ENCODE results near the gene TBCA.

TBCA gene

DNA sequence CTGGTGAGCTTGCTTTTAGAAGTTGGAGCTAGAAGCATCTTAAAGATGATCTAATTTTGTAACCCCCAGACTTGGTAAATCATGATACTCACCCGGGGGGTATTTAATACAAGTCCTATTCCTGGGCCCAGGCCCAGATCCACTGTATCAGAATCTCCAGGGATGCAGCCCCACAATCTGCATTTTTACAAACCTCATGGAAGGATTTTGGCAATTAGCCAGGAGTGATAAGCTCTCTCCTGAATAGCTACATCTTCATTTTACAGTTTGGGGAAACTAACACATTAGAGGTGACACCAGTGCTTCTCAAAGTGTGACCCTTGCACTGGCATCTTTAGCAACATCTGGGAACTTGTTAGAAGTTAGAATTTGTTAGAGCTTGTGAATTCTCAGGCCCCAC, 106.5 kb downstream of the TBCA start:
- ChIA-PET POLR2A (ENCODE audit: low non-redundant PET) (no interaction called here), CTCF (interaction anchor here (0.6 kb wide), 2 partner anchors 133 to 802 kb away, joined by 3 to 4 read pairs; no protein-coding TSS in a partner anchor)
- H3K27ac ChIP-seq: no peak overlapping the region
- DNase-seq (ENCODE audit: low spot score): no peak
- TF ChIP-seq, protein P1, sequence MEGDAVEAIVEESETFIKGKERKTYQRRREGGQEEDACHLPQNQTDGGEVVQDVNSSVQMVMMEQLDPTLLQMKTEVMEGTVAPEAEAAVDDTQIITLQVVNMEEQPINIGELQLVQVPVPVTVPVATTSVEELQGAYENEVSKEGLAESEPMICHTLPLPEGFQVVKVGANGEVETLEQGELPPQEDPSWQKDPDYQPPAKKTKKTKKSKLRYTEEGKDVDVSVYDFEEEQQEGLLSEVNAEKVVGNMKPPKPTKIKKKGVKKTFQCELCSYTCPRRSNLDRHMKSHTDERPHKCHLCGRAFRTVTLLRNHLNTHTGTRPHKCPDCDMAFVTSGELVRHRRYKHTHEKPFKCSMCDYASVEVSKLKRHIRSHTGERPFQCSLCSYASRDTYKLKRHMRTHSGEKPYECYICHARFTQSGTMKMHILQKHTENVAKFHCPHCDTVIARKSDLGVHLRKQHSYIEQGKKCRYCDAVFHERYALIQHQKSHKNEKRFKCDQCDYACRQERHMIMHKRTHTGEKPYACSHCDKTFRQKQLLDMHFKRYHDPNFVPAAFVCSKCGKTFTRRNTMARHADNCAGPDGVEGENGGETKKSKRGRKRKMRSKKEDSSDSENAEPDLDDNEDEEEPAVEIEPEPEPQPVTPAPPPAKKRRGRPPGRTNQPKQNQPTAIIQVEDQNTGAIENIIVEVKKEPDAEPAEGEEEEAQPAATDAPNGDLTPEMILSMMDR (conservative IDR thresholded peaks at IDR 0.05; ENCODE audit: low read depth): no peak

DNA sequence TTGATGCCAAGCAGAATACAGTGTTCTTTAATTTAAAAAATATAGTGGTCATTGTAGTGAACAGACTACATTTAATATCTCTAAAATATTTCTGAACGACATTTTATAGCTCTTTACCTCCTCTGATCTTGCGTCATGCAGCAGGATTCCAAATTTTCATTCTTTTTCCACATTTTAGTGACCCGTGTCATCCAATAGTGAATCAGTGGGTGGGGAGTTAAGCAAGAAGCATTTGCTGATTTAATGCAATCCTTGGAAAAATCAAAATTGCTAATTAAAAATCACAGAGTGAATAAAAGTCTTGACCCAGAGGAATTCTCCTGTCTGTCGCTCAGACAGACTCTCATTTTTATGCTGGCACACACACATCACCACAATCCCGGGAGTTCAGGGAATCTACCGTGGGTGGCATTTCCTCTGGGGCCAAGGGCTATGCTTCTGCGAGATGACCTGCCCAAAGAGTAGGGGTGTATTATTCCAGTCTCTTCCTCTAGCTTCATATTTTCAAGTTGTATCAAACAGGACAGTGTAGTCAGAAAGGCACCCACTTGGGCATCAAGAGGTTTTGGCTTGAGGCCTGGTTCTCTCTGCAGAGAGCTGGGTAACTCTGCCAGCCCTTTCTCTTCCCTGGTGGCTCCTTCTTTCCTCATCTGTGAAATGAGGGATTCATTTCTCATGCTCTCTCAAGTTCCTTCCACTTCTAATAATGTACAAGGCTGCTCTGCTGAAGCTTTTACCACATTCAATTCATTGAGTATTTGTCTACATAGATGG, 112.9 kb downstream of the TBCA start:
- ChIA-PET POLR2A (ENCODE audit: low non-redundant PET) (no interaction called here), CTCF (no interaction called here)
- TF ChIP-seq, protein P1 (conservative IDR thresholded peaks at IDR 0.05; ENCODE audit: low read depth): no peak
- DNase-seq (ENCODE audit: low spot score): no peak
- no peak overlapping the region for H3K27ac ChIP-seq

DNA sequence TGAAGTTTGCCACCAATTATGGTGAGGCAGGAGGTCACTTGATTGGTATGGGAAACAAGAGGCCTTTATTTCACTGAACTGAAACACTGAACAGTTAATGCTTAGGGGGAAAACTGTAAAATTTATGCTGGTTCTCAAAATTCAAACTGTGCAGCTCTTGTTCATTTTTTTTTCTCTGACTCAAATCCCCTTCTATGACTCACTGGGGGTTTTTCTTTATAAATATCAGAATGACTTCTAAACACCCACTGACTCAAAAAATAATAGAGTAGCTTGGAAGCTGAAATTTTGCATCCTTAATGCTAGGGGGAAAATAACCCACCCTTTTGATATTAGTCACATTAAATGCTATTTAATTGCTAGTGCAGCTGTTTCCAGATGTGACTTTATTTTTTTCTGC, 113.5 kb downstream of the TBCA start:
- CTCF ChIA-PET: no interaction called here
- TF ChIP-seq, protein P1 (conservative IDR thresholded peaks at IDR 0.05; ENCODE audit: low read depth): no peak
- H3K27ac ChIP-seq: no peak overlapping the region
- POLR2A ChIA-PET (ENCODE audit: low non-redundant PET): no interaction called here
- no peak for DNase-seq (ENCODE audit: low spot score)

DNA sequence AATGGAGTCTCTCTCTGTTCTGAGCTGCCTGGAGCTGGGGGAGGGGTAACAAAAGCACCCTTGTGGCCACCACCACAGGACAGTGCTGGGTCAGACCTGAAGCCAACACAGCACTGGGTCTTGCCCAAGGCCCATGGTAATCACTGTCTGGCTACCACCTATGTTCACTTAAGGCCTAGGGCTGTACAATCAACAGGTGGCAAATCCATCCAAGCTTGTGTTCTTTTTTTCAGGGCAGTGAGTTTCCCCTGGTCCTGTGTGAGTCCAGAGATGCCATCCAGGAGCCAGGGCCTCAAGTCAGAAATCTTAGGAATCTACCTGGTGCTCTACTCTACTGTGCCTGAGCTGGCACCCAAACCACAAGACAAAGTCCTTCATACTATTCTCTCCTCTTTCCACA, 117.5 kb downstream of the TBCA start:
- DNase-seq (ENCODE audit: low spot score): no peak
- TF ChIP-seq, protein P1 (conservative IDR thresholded peaks at IDR 0.05; ENCODE audit: low read depth): no peak
- ChIA-PET POLR2A (ENCODE audit: low non-redundant PET) (no interaction called here), CTCF (interaction anchor here (0.6 to 0.9 kb wide), 2 partner anchors 12 to 492 kb away, joined by 3 read pairs; no protein-coding TSS in a partner anchor)
- no peak overlapping the region for H3K27ac ChIP-seq

DNA sequence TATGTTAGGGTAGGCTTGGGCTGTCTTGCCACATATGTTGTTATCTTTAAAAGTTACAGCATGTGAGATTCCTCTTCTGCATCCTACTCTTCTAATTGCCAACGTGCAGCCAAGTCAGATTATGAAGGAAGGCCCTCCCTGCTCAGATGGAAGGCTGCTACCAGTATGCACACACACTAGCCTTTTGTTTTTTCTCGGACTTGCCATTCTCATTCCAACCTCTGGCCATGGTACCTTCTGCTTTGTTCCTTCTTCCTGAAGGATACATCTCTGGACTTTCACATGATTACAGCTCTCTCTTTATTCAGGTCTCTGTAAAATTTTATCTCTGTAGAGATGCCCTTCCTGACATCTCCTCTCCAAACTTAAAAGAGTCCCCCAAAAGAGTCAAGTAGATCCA, 124.8 kb downstream of the TBCA start:
- no peak for DNase-seq (ENCODE audit: low spot score)
- TF ChIP-seq, protein P1 (conservative IDR thresholded peaks at IDR 0.05; ENCODE audit: low read depth): no peak
- no peak overlapping the region for H3K27ac ChIP-seq
- ChIA-PET POLR2A (ENCODE audit: low non-redundant PET) (no interaction called here), CTCF (interaction anchor here (1.0 kb wide), 1 partner anchor 31 kb away, joined by 3 read pairs; no protein-coding TSS in a partner anchor)

DNA sequence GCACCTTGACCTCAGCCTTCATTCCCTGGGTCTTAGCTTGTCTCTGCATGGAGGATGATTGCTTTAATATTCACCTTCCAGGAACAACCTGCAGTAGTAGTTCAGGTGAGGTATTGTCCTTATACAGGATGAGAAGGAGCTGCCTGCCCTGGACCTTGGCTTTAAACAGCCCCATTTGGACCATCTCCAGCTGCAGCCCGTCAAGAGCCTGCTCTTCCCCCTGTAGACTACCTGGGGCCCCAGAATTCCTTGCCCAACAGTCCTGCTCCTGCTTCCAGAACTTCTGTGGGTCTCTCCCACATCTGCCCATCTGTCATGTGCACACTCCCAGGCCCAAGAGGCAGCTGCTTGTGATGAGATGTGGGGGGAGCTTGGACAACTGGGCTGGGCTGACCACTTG, 125.5 kb downstream of the TBCA start:
- no peak overlapping the region for H3K27ac ChIP-seq
- ChIA-PET CTCF (interaction anchor here (1.0 kb wide), 1 partner anchor 31 kb away, joined by 3 read pairs; no protein-coding TSS in a partner anchor), POLR2A (ENCODE audit: low non-redundant PET) (no interaction called here)
- TF ChIP-seq, protein P1 (conservative IDR thresholded peaks at IDR 0.05; ENCODE audit: low read depth): no peak
- DNase-seq (ENCODE audit: low spot score): no peak

All from RWPE1 (cell line).